CD8-positive, alpha-beta memory T cell (primary cell): ENCODE data around the gene TECR. TPM values are rescaled to one million over a fixed set of nuclear protein-coding genes. Genes with fewer than 3 reads are reported as not detected.
A peak's percentile ranks its signal among the peaks of the same experiment; 100 is the strongest.
"Not testable (repeated sequence)": the region's sequence is repeated elsewhere in the genome, so short reads cannot be mapped to it uniquely, and the experiment has no call there.

ENCODE experiments used
- CTCF ChIA-PET: fragments of 350-600 bp; sonication (Branson Sonifier 250); formaldehyde crosslinking; loops from one replicate; lab custom pipeline; 2021; ENCODE audit warnings: antibody characterized with exemption; lab: Charles Lee
- POLR2A ChIA-PET: fragments of 350-600 bp; sonication (Branson Sonifier 250); formaldehyde crosslinking; loops from one replicate; lab custom pipeline; 2021; ENCODE audit warnings: antibody characterized with exemption; lab: Charles Lee
- DNase-seq, 5 donors: peaks; one replicate each; pipeline versions ENCODE4 v3.0.0 to v3.0.0-alpha.2; 2020 to 2022; ENCODE audit warnings: mixed read lengths in 1 of 5
- H3K27ac ChIP-seq: one replicate; pipeline ENCODE4 v1.7.0; 2013; ENCODE audit warnings: low read depth, mild to moderate bottlenecking, low read length, moderate library complexity
- H3K27me3 ChIP-seq: 2 replicates; pipeline ENCODE4 v1.7.0; 2013; ENCODE audit warnings: low read length, mild to moderate bottlenecking; ENCODE audit not compliant: insufficient read depth, poor library complexity, severe bottlenecking
- H3K36me3 ChIP-seq: 2 replicates; pipeline ENCODE4 v1.7.0; 2013; ENCODE audit warnings: mild to moderate bottlenecking, low read length, moderate library complexity; ENCODE audit not compliant: insufficient read depth
- H3K4me1 ChIP-seq: 2 replicates; pipeline ENCODE4 v1.7.0; 2013; ENCODE audit warnings: mild to moderate bottlenecking, low read length, moderate library complexity; ENCODE audit not compliant: insufficient read depth
- H3K4me3 ChIP-seq: 2 replicates; pipeline ENCODE4 v1.7.0; 2013; ENCODE audit warnings: mild to moderate bottlenecking, low read length
- H3K9me3 ChIP-seq: 2 replicates; pipeline ENCODE4 v1.7.0; 2013; ENCODE audit warnings: mild to moderate bottlenecking, low read length
- H3K27ac Mint-ChIP-seq, 8 donors: one replicate each; pipeline ENCODE4 v1.8.0; 2020 to 2021; ENCODE audit warnings: mixed read lengths in 8 of 8, mild to moderate bottlenecking in 6 of 8, inconsistent platforms in 3 of 8, moderate library complexity in 3 of 8
- H3K27me3 Mint-ChIP-seq, 2 donors: one replicate each; pipeline ENCODE4 v1.8.0; 2020 to 2021; ENCODE audit warnings: mixed read lengths in 2 of 2, mild to moderate bottlenecking in 1 of 2, moderate library complexity in 1 of 2
- H3K36me3 Mint-ChIP-seq, 3 donors: one replicate each; pipeline ENCODE4 v1.8.0; 2020 to 2021; ENCODE audit warnings: mixed read lengths in 3 of 3, inconsistent platforms in 1 of 3, mild to moderate bottlenecking in 1 of 3
- H3K4me1 Mint-ChIP-seq, 3 donors: one replicate each; pipeline ENCODE4 v1.8.0; 2020 to 2021; ENCODE audit warnings: mixed read lengths in 3 of 3, inconsistent platforms in 1 of 3, mild to moderate bottlenecking in 1 of 3
- H3K4me3 Mint-ChIP-seq, 7 donors: one replicate each; pipeline ENCODE4 v1.8.0; 2020 to 2021; ENCODE audit warnings: mixed read lengths in 7 of 7, mild to moderate bottlenecking in 6 of 7, moderate library complexity in 4 of 7, inconsistent platforms in 2 of 7
- H3K9me3 Mint-ChIP-seq, 5 donors: one replicate each; pipeline ENCODE4 v1.8.0; 2020 to 2022; ENCODE audit warnings: mixed read lengths in 5 of 5, mild to moderate bottlenecking in 3 of 5, moderate library complexity in 2 of 5, inconsistent platforms in 1 of 5
- polyA plus RNA-seq: library from polyadenylated mRNA; unstranded; fragments of 300-500 nt; fragmentation: Illumina TruSeq; gene quantifications from one replicate; pipeline ENCODE4 v1.2.3, GENCODE V29; 2021
- total RNA-seq, 2 experiments: library from RNA; stranded (reverse); gene quantifications; one replicate each; pipeline ENCODE4 v1.2.3, GENCODE V29; 2021

Gene TECR
- total and polyA plus RNA-seq, 3 experiments from 2014 or later: 114 to 268 (median 123) TPM

GRCh38 chr19:14502334-14503092, 26.9 kb upstream of the TECR start:
- ChIA-PET POLR2A (interaction anchor here (0.6 to 1.3 kb wide), 2 partner anchors 16 to 160 kb away, joined by 3 read pairs; partner anchors contain the start of gene DNAJB1), CTCF (interaction anchor here (1.2 to 3.9 kb wide), 3 partner anchors 16 to 49 kb away, joined by 3 to 29 read pairs (median 7); partner anchors contain the start of gene DNAJB1)
- Histone ChIP-seq H3K4me3 (no peak overlapping the region), H3K27me3 (no peaks in the 10 kb centered on the region), H3K9me3 (no peaks in the 10 kb centered on the region), H3K4me1 (peaks cover 37% of the 10 kb centered on the region), H3K36me3 (no peaks in the 10 kb centered on the region), H3K27ac (no peak overlapping the region)
- Mint-ChIP-seq H3K36me3 (no peaks in the 10 kb centered on the region), H3K27me3 (no peaks in the 10 kb centered on the region), H3K27ac (peak overlapping the region in 1 of 8 donors; percentile 27), H3K9me3 (no peaks in the 10 kb centered on the region), H3K4me1 (peaks cover 22 to 38% (median 37%) of the 10 kb centered on the region in 3 donors), H3K4me3 (no peak overlapping the region)
- DNase-seq: no peak

- Mint-ChIP-seq H3K4me1 (peaks cover 28 to 44% (median 44%) of the 10 kb centered on the region in 3 donors), H3K36me3 (no peaks in the 10 kb centered on the region), H3K9me3 (no peaks in the 10 kb centered on the region), H3K27ac (peak overlapping the region in 3 of 8 donors; percentile 35 to 70 (median 52)), H3K4me3 (no peak overlapping the region), H3K27me3 (no peaks in the 10 kb centered on the region)
- Histone ChIP-seq H3K4me1 (peaks cover 45% of the 10 kb centered on the region), H3K27me3 (no peaks in the 10 kb centered on the region), H3K9me3 (no peaks in the 10 kb centered on the region), H3K4me3 (no peak overlapping the region), H3K27ac (no peak overlapping the region), H3K36me3 (no peaks in the 10 kb centered on the region)
- ChIA-PET POLR2A (interaction anchor here (0.8 to 5.2 kb wide), 2 partner anchors 8 to 16 kb away, joined by 3 to 175 read pairs; partner anchors contain the start of genes DNAJB1 and GIPC1), CTCF (interaction anchor here (1.2 to 5.3 kb wide), 12 partner anchors 8 to 367 kb away, joined by 3 to 42 read pairs (median 8); partner anchors contain the start of genes ASF1B, DNAJB1, GIPC1 and NDUFB7)
- DNase-seq: no peak
Observed at GRCh38 chr19:14503285-14503684, 26.1 kb upstream of the TECR start.

DNA sequence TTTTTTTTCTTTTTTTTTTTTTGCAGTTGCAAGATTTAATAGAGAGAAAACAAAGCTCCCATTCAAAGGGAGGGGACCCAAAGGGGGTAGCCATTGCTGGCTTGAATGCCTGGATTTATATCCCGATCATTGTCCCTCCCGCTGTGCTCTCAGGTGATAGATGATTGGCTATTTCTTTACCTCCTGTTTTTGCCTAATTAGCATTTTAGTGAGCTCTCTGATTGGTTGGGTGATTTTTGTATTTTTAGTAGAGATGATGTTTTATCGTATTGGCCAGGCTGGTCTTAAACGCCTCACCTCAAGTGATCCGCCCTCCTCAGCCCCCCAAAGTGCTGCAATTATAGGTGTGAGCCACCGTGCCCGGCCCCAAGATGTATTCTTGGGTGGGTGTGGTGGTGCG, 24.8 kb upstream of the TECR start:
- H3K27ac Mint-ChIP-seq: peak overlapping the region in 1 of 8 donors; percentile 68
- H3K4me1 ChIP-seq: peaks cover 54% of the 10 kb centered on the region
- H3K27me3 Mint-ChIP-seq, H3K9me3 Mint-ChIP-seq, H3K4me3 Mint-ChIP-seq, H3K36me3 Mint-ChIP-seq, H3K36me3 ChIP-seq, DNase-seq, H3K9me3 ChIP-seq, H3K27ac ChIP-seq, H3K4me3 ChIP-seq, H3K27me3 ChIP-seq: not testable (repeated sequence)
- H3K4me1 Mint-ChIP-seq: peaks cover 32 to 50% (median 48%) of the 10 kb centered on the region in 3 donors
- CTCF ChIA-PET: interaction anchor here (0.7 to 5.3 kb wide), 24 partner anchors 9 to 368 kb away, joined by 3 to 65 read pairs (median 6); partner anchors contain the start of genes ASF1B, DNAJB1, GIPC1 and NDUFB7
- POLR2A ChIA-PET: interaction anchor here (1.1 to 5.2 kb wide), 3 partner anchors 14 to 28 kb away, joined by 3 to 175 read pairs (median 3); partner anchors contain the start of gene DNAJB1

DNA sequence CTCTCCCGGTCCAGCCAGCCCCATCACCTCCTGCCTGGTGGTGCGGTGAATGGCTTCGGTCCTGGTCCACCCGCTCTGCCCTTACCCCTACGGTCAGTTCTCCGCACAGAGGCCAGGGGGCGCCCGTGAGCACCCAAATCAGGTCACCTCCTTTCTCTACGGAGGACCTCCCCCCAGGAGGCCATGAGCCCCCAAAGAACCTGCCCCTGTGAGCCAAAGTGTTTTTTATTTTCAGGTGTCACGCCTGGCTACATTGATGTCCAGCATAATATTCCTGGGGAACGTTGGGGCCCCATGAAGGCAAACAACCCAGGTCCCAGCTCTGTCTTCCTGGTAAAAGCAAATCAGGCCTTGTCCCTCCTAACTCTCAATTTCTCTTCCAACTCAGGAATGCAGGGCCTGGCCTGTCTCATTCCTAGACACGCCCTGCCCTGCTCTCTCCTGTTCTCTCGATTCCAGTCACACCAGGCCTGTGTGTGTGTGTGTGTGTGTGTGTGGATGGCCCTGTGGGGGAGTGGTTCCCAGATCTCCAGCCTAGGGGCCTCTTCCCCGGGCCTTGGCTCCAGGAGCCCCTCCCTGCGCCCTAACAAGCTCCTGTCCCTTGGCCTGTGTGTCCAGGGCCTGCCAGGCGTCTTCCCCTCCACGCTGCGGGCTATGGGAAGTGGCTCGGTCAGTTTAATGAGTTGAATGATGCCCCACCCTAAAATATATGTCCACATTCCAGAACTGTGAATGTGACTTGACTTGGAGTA, 23.7 kb upstream of the TECR start:
- no peaks in the 10 kb centered on the region for H3K27me3 Mint-ChIP-seq
- H3K9me3 Mint-ChIP-seq: no peaks in the 10 kb centered on the region
- DNase-seq: peak; percentile 63 to 84 (median 66)
- no peaks in the 10 kb centered on the region for H3K27me3 ChIP-seq
- H3K4me3 Mint-ChIP-seq: peak overlapping the region; percentile 29 to 75 (median 37)
- H3K27ac Mint-ChIP-seq: peak overlapping the region; percentile 88 to 98 (median 93)
- no peaks in the 10 kb centered on the region for H3K36me3 Mint-ChIP-seq
- H3K4me3 ChIP-seq: peak overlapping the region; percentile 37
- ChIA-PET POLR2A (interaction anchor here (1.1 to 5.2 kb wide), 4 partner anchors 10 to 45 kb away, joined by 3 to 175 read pairs (median 6); partner anchors contain the start of gene DNAJB1), CTCF (interaction anchor here (0.7 to 5.3 kb wide), 26 partner anchors 9 to 369 kb away, joined by 3 to 65 read pairs (median 7); partner anchors contain the start of genes ASF1B, DNAJB1, GIPC1 and NDUFB7)
- peaks cover 32 to 55% (median 48%) of the 10 kb centered on the region in 3 donors for H3K4me1 Mint-ChIP-seq
- H3K36me3 ChIP-seq: no peaks in the 10 kb centered on the region
- H3K4me1 ChIP-seq: peaks cover 55% of the 10 kb centered on the region
- H3K9me3 ChIP-seq: no peaks in the 10 kb centered on the region
- H3K27ac ChIP-seq: peak overlapping the region; percentile 25

DNA sequence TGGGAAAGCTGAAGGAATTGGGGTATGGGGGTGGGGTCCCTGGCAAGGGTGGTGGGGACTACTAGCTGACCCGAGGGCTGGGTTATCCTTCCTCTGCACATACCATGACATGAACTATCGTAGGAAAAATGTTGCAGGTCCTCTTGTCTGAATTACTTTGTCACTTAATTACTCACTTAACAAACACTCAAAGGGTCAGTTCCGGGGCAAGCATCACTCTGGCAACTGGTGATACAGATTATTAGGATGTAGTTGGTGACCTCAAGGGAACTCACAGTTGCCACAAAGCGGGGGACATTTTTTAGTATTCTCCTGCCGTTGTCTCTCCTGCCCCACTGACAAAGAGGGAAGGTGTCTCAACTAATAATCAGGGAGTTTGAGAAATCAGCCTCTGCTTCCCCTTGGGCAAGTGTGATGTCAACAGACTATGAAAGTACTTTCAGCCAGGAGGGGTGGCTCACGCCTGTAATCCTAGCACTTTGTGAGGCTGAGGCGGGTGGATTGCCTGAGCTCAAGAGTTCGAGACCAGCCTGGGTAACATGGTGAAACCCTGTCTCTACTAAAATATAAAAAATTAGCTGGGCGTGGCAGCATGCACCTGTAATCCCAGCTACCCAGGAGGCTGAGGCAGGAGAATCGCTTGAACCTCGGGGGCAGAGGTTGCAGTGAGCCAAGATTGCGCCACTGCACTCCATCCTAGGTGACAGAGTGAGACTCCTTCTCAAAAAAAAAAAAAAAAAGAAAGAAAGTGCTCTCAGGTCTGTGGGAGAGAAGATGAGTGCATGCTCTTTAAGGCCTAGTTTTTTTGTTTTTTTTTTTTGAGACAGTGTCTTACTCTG, 21.5 kb upstream of the TECR start:
- Histone ChIP-seq H3K27me3 (no peaks in the 10 kb centered on the region), H3K4me1 (peaks cover 56% of the 10 kb centered on the region), H3K27ac (peak overlapping the region; percentile 25), H3K9me3 (no peaks in the 10 kb centered on the region), H3K4me3 (no peak overlapping the region), H3K36me3 (no peaks in the 10 kb centered on the region)
- Mint-ChIP-seq H3K9me3 (no peaks in the 10 kb centered on the region), H3K4me1 (peaks cover 32 to 59% (median 51%) of the 10 kb centered on the region in 3 donors), H3K27ac (peak overlapping the region; percentile 87 to 98 (median 93)), H3K27me3 (peaks cover 0 to 2% of the 10 kb centered on the region in 2 donors), H3K36me3 (peaks cover 0 to 2% (median 0%) of the 10 kb centered on the region in 3 donors), H3K4me3 (peak overlapping the region in 6 of 7 donors; percentile 61 to 85 (median 71))
- ChIA-PET CTCF (interaction anchor here (1.1 to 5.3 kb wide), 11 partner anchors 10 to 76 kb away, joined by 3 to 65 read pairs (median 5); partner anchors contain the start of gene DNAJB1), POLR2A (interaction anchor here (1.1 to 5.2 kb wide), 5 partner anchors 10 to 64 kb away, joined by 3 to 175 read pairs (median 8); partner anchors contain the start of genes DNAJB1, NDUFB7 and TECR)
- DNase-seq: peak in 1 of 5 donors; percentile 22

GRCh38 chr19:14510311-14511228, 18.8 kb upstream of the TECR start:
- Histone ChIP-seq H3K36me3 (peaks cover 18% of the 10 kb centered on the region), H3K27me3 (no peaks in the 10 kb centered on the region), H3K9me3 (no peaks in the 10 kb centered on the region), H3K4me3 (no peak overlapping the region), H3K4me1 (peaks cover 61% of the 10 kb centered on the region), H3K27ac (no peak overlapping the region)
- DNase-seq: no peak
- ChIA-PET CTCF (interaction anchor here (0.7 to 1.9 kb wide), 4 partner anchors 9 to 173 kb away, joined by 3 to 5 read pairs (median 4); no protein-coding TSS in a partner anchor), POLR2A (interaction anchor here (0.6 to 1.8 kb wide), 6 partner anchors 8 to 1566 kb away, joined by 3 to 15 read pairs (median 6); partner anchors contain the start of gene DNAJB1)
- Mint-ChIP-seq H3K4me1 (peaks cover 43 to 61% (median 49%) of the 10 kb centered on the region in 3 donors), H3K9me3 (no peaks in the 10 kb centered on the region), H3K4me3 (peak overlapping the region in 2 of 7 donors; percentile 19 to 68), H3K27ac (peak overlapping the region in 2 of 8 donors; percentile 61 to 92), H3K36me3 (peaks cover 8 to 27% (median 10%) of the 10 kb centered on the region in 3 donors), H3K27me3 (peaks cover 0 to 2% of the 10 kb centered on the region in 2 donors)
